Activated CD4-positive, alpha-beta T cell treated with anti-CD3 and anti-CD28 coated beads, Interleukin-2, amount 50 U/mL, for 48 hours (primary cell): ENCODE measurements around the gene TAAR5.
"Not testable (repeated sequence)": the region's sequence is repeated elsewhere in the genome, so short reads cannot be mapped to it uniquely, and the experiment has no call there.

Experiments used
- DNase-seq, 2 experiments: peaks; one replicate each; pipeline ENCODE4 v3.0.0-alpha.2; 2020

The TAAR5 gene

GRCh38 chr6:132589454-132589853 is at the start of gene TAAR5:
Gene TAAR5, minus strand, starts transcription at chr6:132589741. Its CDS starts 55 bp downstream, at chr6:132589686.
- no peak for DNase-seq

GRCh38 chr6:132637135-132637534 is 47.6 kb upstream of the TAAR5 start:
- DNase-seq = not testable (repeated sequence)

- not testable (repeated sequence) for DNase-seq
These were observed 46.4 kb upstream of the TAAR5 start for GRCh38 chr6:132635906-132636305.

GRCh38 chr6:132635288-132635687 is 45.7 kb upstream of the TAAR5 start:
- DNase-seq = not testable (repeated sequence)

GRCh38 chr6:132634796-132635195 is 45.3 kb upstream of the TAAR5 start:
- no peak for DNase-seq

- DNase-seq = no peak
These were observed 43.8 kb upstream of the TAAR5 start for GRCh38 chr6:132633362-132633761.

- no peak for DNase-seq
These were observed 34.6 kb upstream of the TAAR5 start, which contains the start of gene TAAR2 for GRCh38 chr6:132624175-132624574. Gene TAAR2, minus strand, starts transcription at chr6:132624275. Its CDS starts 0 bp downstream, at chr6:132624275.

- no peak for DNase-seq
These were observed 33.7 kb upstream of the TAAR5 start for GRCh38 chr6:132623106-132623845.

GRCh38 chr6:132616677-132617076 is 27.1 kb upstream of the TAAR5 start:
- DNase-seq = no peak

- DNase-seq = no peak
These were observed 25.0 kb upstream of the TAAR5 start for GRCh38 chr6:132614554-132614953.

GRCh38 chr6:132612449-132613108 is 23.0 kb upstream of the TAAR5 start:
- DNase-seq = no peak

GRCh38 chr6:132611616-132612015 is 22.1 kb upstream of the TAAR5 start:
- DNase-seq = no peak

- no peak for DNase-seq
These were observed 18.1 kb upstream of the TAAR5 start for GRCh38 chr6:132607544-132608233.

- DNase-seq = no peak
These were observed 15.2 kb upstream of the TAAR5 start for GRCh38 chr6:132604635-132605152.

GRCh38 chr6:132600900-132601299 is 11.4 kb upstream of the TAAR5 start:
- not testable (repeated sequence) for DNase-seq

GRCh38 chr6:132598473-132598872 is 8.9 kb upstream of the TAAR5 start:
- DNase-seq = no peak

GRCh38 chr6:132596201-132596600 is 6.7 kb upstream of the TAAR5 start:
- no peak for DNase-seq

GRCh38 chr6:132592855-132593254 is 3.3 kb upstream of the TAAR5 start:
- no peak for DNase-seq

GRCh38 chr6:132590362-132590761 is 821 bp upstream of the TAAR5 start:
- no peak for DNase-seq

GRCh38 chr6:132587424-132587823 is 2.1 kb downstream of the TAAR5 start:
- DNase-seq = no peak

- no peak for DNase-seq
These were observed 4.8 kb downstream of the TAAR5 start for GRCh38 chr6:132584698-132585097.

- no peak for DNase-seq
These were observed 17.8 kb downstream of the TAAR5 start for GRCh38 chr6:132571774-132572173.

GRCh38 chr6:132570221-132570777 is 19.2 kb downstream of the TAAR5 start, which contains the start of gene TAAR6:
Gene TAAR6, plus strand, starts transcription at chr6:132570322. Its CDS starts 0 bp downstream, at chr6:132570322.
- DNase-seq = no peak
